ENCODE results near the gene BMERB1. TPM values are rescaled to one million over a fixed set of nuclear protein-coding genes. Genes with fewer than 3 reads are reported as not detected.

The BMERB1 gene
- total RNA-seq, 4 donors from 2014 or later = 75.6 to 103 (median 92.9) TPM

GRCh38 chr16:15482748-15483298, 48.4 kb downstream of the BMERB1 start:
- Histone ChIP-seq H3K4me3 (no peak overlapping the region), H3K36me3 (peaks cover 0 to 2% (median 0%) of the 10 kb centered on the region in 4 donors), H3K4me1 (peaks cover 0 to 27% (median 13%) of the 10 kb centered on the region in 4 donors), H3K27me3 (no peaks in the 10 kb centered on the region), H3K9me3 (no peaks in the 10 kb centered on the region), H3K27ac (replicated peaks in 1 of 4) (peak overlapping the region; percentile 10 to 64 (median 51))
- WGBS = 96% methylated on average over 7 of the region's 7 CpGs
- no peak for DNase-seq (ENCODE audit: extremely low spot score)
- intact Hi-C loops (cut with DNase I) = loop anchor here (10.0 kb wide), 1 partner anchor 72 kb away; no protein-coding TSS in a partner anchor
- TF ChIP-seq POLR2AphosphoS5 (IDR thresholded peaks at IDR 0.05) = no peak
- TF ChIP-seq CTCF (IDR thresholded peaks at IDR 0.05) = no peak
- no peak for TF ChIP-seq EP300 (IDR thresholded peaks at IDR 0.05)
- no peak for TF ChIP-seq POLR2A (IDR thresholded peaks at IDR 0.05; ENCODE audit: low read depth)

- TF ChIP-seq CTCF (IDR thresholded peaks at IDR 0.05) (no peak), POLR2A (IDR thresholded peaks at IDR 0.05; ENCODE audit: low read depth) (no peak), EP300 (IDR thresholded peaks at IDR 0.05) (no peak), POLR2AphosphoS5 (IDR thresholded peaks at IDR 0.05) (no peak)
- WGBS = 76% methylated on average over 2 of the region's 2 CpGs
Measured at GRCh38 chr16:15483857-15484256, 49.5 kb downstream of the BMERB1 start.

GRCh38 chr16:15484662-15485061, 50.3 kb downstream of the BMERB1 start:
- no peak for DNase-seq (ENCODE audit: extremely low spot score)
- WGBS = 78% methylated on average over 5 of the region's 5 CpGs
- no peaks in the 10 kb centered on the region for H3K9me3 ChIP-seq
- intact Hi-C loops (cut with DNase I) = loop anchor here (10.0 kb wide), 1 partner anchor 70 kb away; no protein-coding TSS in a partner anchor
- no peaks in the 10 kb centered on the region for H3K27me3 ChIP-seq
- H3K27ac ChIP-seq (replicated peaks in 1 of 4) = no peak overlapping the region
- H3K4me3 ChIP-seq = no peak overlapping the region
- no peak for TF ChIP-seq EP300 (IDR thresholded peaks at IDR 0.05)
- TF ChIP-seq POLR2A (IDR thresholded peaks at IDR 0.05; ENCODE audit: low read depth) = no peak
- TF ChIP-seq CTCF (IDR thresholded peaks at IDR 0.05) = no peak
- TF ChIP-seq POLR2AphosphoS5 (IDR thresholded peaks at IDR 0.05) = no peak
- H3K4me1 ChIP-seq = peaks cover 6 to 38% (median 25%) of the 10 kb centered on the region in 4 donors
- H3K36me3 ChIP-seq = peaks cover 0 to 2% (median 0%) of the 10 kb centered on the region in 4 donors

More at GRCh38 chr16:15483857-15484256, 49.5 kb downstream of the BMERB1 start:
- Histone ChIP-seq H3K36me3 (peaks cover 0 to 2% (median 0%) of the 10 kb centered on the region in 4 donors), H3K27me3 (no peaks in the 10 kb centered on the region), H3K4me3 (no peak overlapping the region), H3K27ac (replicated peaks in 1 of 4) (no peak overlapping the region), H3K9me3 (no peaks in the 10 kb centered on the region), H3K4me1 (peaks cover under 1 to 30% (median 18%) of the 10 kb centered on the region in 4 donors)
- no peak for DNase-seq (ENCODE audit: extremely low spot score)
- intact Hi-C loops (cut with DNase I) = loop anchor here (10.0 kb wide), 1 partner anchor 71 kb away; no protein-coding TSS in a partner anchor

GRCh38 chr16:15485175-15485574, 50.8 kb downstream of the BMERB1 start:
- DNase-seq (ENCODE audit: extremely low spot score) = no peak
- peaks cover 0 to 2% (median 0%) of the 10 kb centered on the region in 4 donors for H3K36me3 ChIP-seq
- TF ChIP-seq POLR2AphosphoS5 (IDR thresholded peaks at IDR 0.05) = no peak
- no peak for TF ChIP-seq CTCF (IDR thresholded peaks at IDR 0.05)
- TF ChIP-seq EP300 (IDR thresholded peaks at IDR 0.05) = no peak
- TF ChIP-seq POLR2A (IDR thresholded peaks at IDR 0.05; ENCODE audit: low read depth) = no peak
- peaks cover 11 to 43% (median 30%) of the 10 kb centered on the region in 4 donors for H3K4me1 ChIP-seq
- H3K27me3 ChIP-seq = no peaks in the 10 kb centered on the region
- no peak overlapping the region for H3K27ac ChIP-seq (replicated peaks in 1 of 4)
- H3K9me3 ChIP-seq = no peaks in the 10 kb centered on the region
- 95% methylated on average over 5 of the region's 5 CpGs for WGBS
- H3K4me3 ChIP-seq = no peak overlapping the region
- intact Hi-C loops (cut with DNase I) = loop anchor here (10.0 kb wide), 1 partner anchor 70 kb away; no protein-coding TSS in a partner anchor
